Measurements from ENCODE around the gene LKAAEAR1.
A peak's percentile ranks its signal among the peaks of the same experiment; 100 is the strongest.

The LKAAEAR1 gene

GRCh38 chr20:64050261-64051032 is 33.8 kb downstream of the LKAAEAR1 start:
- Histone ChIP-seq H3K9me3 (ENCODE audit: control insufficient read depth in 1 of 2, low read length in 2 of 2) (no peaks in the 10 kb centered on the region), H3K27ac (ENCODE audit: low read depth, low read length) (peak overlapping the region; percentile 44), H3K9ac (ENCODE audit: low read depth in 1 of 2, low read length in 2 of 2) (no peak overlapping the region), H3K4me3 (ENCODE audit: low read depth in 1 of 2, low read length in 2 of 2) (no peak overlapping the region), H3K4me1 (ENCODE audit: control insufficient read depth in 1 of 2, insufficient read depth in 2 of 2, low read length in 2 of 2) (no peaks in the 10 kb centered on the region), H3K36me3 (ENCODE audit: control insufficient read depth in 1 of 2, insufficient read depth in 2 of 2, low read length in 2 of 2) (no peaks in the 10 kb centered on the region), H3K27me3 (ENCODE audit: control insufficient read depth in 1 of 2, insufficient read depth in 2 of 2, low read length in 2 of 2) (peaks cover 68 to 71% of the 10 kb centered on the region in 2 donors)

GRCh38 chr20:64049878-64050260 is 34.3 kb downstream of the LKAAEAR1 start:
- Histone ChIP-seq H3K27me3 (ENCODE audit: control insufficient read depth in 1 of 2, insufficient read depth in 2 of 2, low read length in 2 of 2) (peaks cover 66 to 72% of the 10 kb centered on the region in 2 donors), H3K4me1 (ENCODE audit: control insufficient read depth in 1 of 2, insufficient read depth in 2 of 2, low read length in 2 of 2) (no peaks in the 10 kb centered on the region), H3K27ac (ENCODE audit: low read depth, low read length) (no peak overlapping the region), H3K9ac (ENCODE audit: low read depth in 1 of 2, low read length in 2 of 2) (no peak overlapping the region), H3K9me3 (ENCODE audit: control insufficient read depth in 1 of 2, low read length in 2 of 2) (no peaks in the 10 kb centered on the region), H3K36me3 (ENCODE audit: control insufficient read depth in 1 of 2, insufficient read depth in 2 of 2, low read length in 2 of 2) (no peaks in the 10 kb centered on the region), H3K4me3 (ENCODE audit: low read depth in 1 of 2, low read length in 2 of 2) (no peak overlapping the region)

GRCh38 chr20:64049060-64049877 is 34.9 kb downstream of the LKAAEAR1 start, which contains the start of gene SOX18:
SOX18 (minus strand) TSS chr20:64049639; CDS start chr20:64049516, 123 bp downstream.
- Histone ChIP-seq H3K4me3 (ENCODE audit: low read depth in 1 of 2, low read length in 2 of 2) (no peak within 1 kb of the TSS), H3K27ac (ENCODE audit: low read depth, low read length) (peak within 1 kb of the TSS; percentile 44), H3K9ac (ENCODE audit: low read depth in 1 of 2, low read length in 2 of 2) (no peak within 1 kb of the TSS), H3K27me3 (ENCODE audit: control insufficient read depth in 1 of 2, insufficient read depth in 2 of 2, low read length in 2 of 2) (peaks cover 66 to 75% of the 10 kb centered on the region in 2 donors), H3K36me3 (ENCODE audit: control insufficient read depth in 1 of 2, insufficient read depth in 2 of 2, low read length in 2 of 2) (no peaks in the 10 kb centered on the region), H3K9me3 (ENCODE audit: control insufficient read depth in 1 of 2, low read length in 2 of 2) (no peaks in the 10 kb centered on the region), H3K4me1 (ENCODE audit: control insufficient read depth in 1 of 2, insufficient read depth in 2 of 2, low read length in 2 of 2) (no peaks in the 10 kb centered on the region)

- Histone ChIP-seq H3K27ac (ENCODE audit: low read depth, low read length) (no peak overlapping the region), H3K9ac (ENCODE audit: low read depth in 1 of 2, low read length in 2 of 2) (no peak overlapping the region), H3K27me3 (ENCODE audit: control insufficient read depth in 1 of 2, insufficient read depth in 2 of 2, low read length in 2 of 2) (peaks cover 61 to 76% of the 10 kb centered on the region in 2 donors), H3K9me3 (ENCODE audit: control insufficient read depth in 1 of 2, low read length in 2 of 2) (no peaks in the 10 kb centered on the region), H3K4me3 (ENCODE audit: low read depth in 1 of 2, low read length in 2 of 2) (no peak overlapping the region), H3K36me3 (ENCODE audit: control insufficient read depth in 1 of 2, insufficient read depth in 2 of 2, low read length in 2 of 2) (no peaks in the 10 kb centered on the region), H3K4me1 (ENCODE audit: control insufficient read depth in 1 of 2, insufficient read depth in 2 of 2, low read length in 2 of 2) (no peaks in the 10 kb centered on the region)
These were observed 35.7 kb downstream of the LKAAEAR1 start for GRCh38 chr20:64048402-64049044.

GRCh38 chr20:64047968-64048401 is 36.2 kb downstream of the LKAAEAR1 start:
- H3K9ac ChIP-seq (ENCODE audit: low read depth in 1 of 2, low read length in 2 of 2): no peak overlapping the region
- no peak overlapping the region for H3K27ac ChIP-seq (ENCODE audit: low read depth, low read length)
- H3K4me3 ChIP-seq (ENCODE audit: low read depth in 1 of 2, low read length in 2 of 2): no peak overlapping the region
- H3K4me1 ChIP-seq (ENCODE audit: control insufficient read depth in 1 of 2, insufficient read depth in 2 of 2, low read length in 2 of 2): no peaks in the 10 kb centered on the region
- peaks cover 57 to 76% of the 10 kb centered on the region in 2 donors for H3K27me3 ChIP-seq (ENCODE audit: control insufficient read depth in 1 of 2, insufficient read depth in 2 of 2, low read length in 2 of 2)
- no peaks in the 10 kb centered on the region for H3K9me3 ChIP-seq (ENCODE audit: control insufficient read depth in 1 of 2, low read length in 2 of 2)
- no peaks in the 10 kb centered on the region for H3K36me3 ChIP-seq (ENCODE audit: control insufficient read depth in 1 of 2, insufficient read depth in 2 of 2, low read length in 2 of 2)

- Histone ChIP-seq H3K9ac (ENCODE audit: low read depth in 1 of 2, low read length in 2 of 2) (no peak overlapping the region), H3K4me3 (ENCODE audit: low read depth in 1 of 2, low read length in 2 of 2) (no peak overlapping the region), H3K36me3 (ENCODE audit: control insufficient read depth in 1 of 2, insufficient read depth in 2 of 2, low read length in 2 of 2) (no peaks in the 10 kb centered on the region), H3K4me1 (ENCODE audit: control insufficient read depth in 1 of 2, insufficient read depth in 2 of 2, low read length in 2 of 2) (no peaks in the 10 kb centered on the region), H3K27me3 (ENCODE audit: control insufficient read depth in 1 of 2, insufficient read depth in 2 of 2, low read length in 2 of 2) (peaks cover 52 to 71% of the 10 kb centered on the region in 2 donors), H3K27ac (ENCODE audit: low read depth, low read length) (no peak overlapping the region), H3K9me3 (ENCODE audit: control insufficient read depth in 1 of 2, low read length in 2 of 2) (no peaks in the 10 kb centered on the region)
These were observed 37.2 kb downstream of the LKAAEAR1 start for GRCh38 chr20:64047046-64047389.

- no peak overlapping the region for H3K9ac ChIP-seq (ENCODE audit: low read depth in 1 of 2, low read length in 2 of 2)
- H3K4me1 ChIP-seq (ENCODE audit: control insufficient read depth in 1 of 2, insufficient read depth in 2 of 2, low read length in 2 of 2): no peaks in the 10 kb centered on the region
- H3K27me3 ChIP-seq (ENCODE audit: control insufficient read depth in 1 of 2, insufficient read depth in 2 of 2, low read length in 2 of 2): peaks cover 52 to 72% of the 10 kb centered on the region in 2 donors
- no peaks in the 10 kb centered on the region for H3K9me3 ChIP-seq (ENCODE audit: control insufficient read depth in 1 of 2, low read length in 2 of 2)
- no peaks in the 10 kb centered on the region for H3K36me3 ChIP-seq (ENCODE audit: control insufficient read depth in 1 of 2, insufficient read depth in 2 of 2, low read length in 2 of 2)
- no peak overlapping the region for H3K27ac ChIP-seq (ENCODE audit: low read depth, low read length)
- no peak overlapping the region for H3K4me3 ChIP-seq (ENCODE audit: low read depth in 1 of 2, low read length in 2 of 2)
These were observed 38.7 kb downstream of the LKAAEAR1 start for GRCh38 chr20:64045346-64046011.

- Histone ChIP-seq H3K36me3 (ENCODE audit: control insufficient read depth in 1 of 2, insufficient read depth in 2 of 2, low read length in 2 of 2) (no peaks in the 10 kb centered on the region), H3K4me1 (ENCODE audit: control insufficient read depth in 1 of 2, insufficient read depth in 2 of 2, low read length in 2 of 2) (peaks cover 0 to 1% of the 10 kb centered on the region in 2 donors), H3K27ac (ENCODE audit: low read depth, low read length) (no peak overlapping the region), H3K9ac (ENCODE audit: low read depth in 1 of 2, low read length in 2 of 2) (no peak overlapping the region), H3K9me3 (ENCODE audit: control insufficient read depth in 1 of 2, low read length in 2 of 2) (no peaks in the 10 kb centered on the region), H3K27me3 (ENCODE audit: control insufficient read depth in 1 of 2, insufficient read depth in 2 of 2, low read length in 2 of 2) (peaks cover 52 to 72% of the 10 kb centered on the region in 2 donors), H3K4me3 (ENCODE audit: low read depth in 1 of 2, low read length in 2 of 2) (no peak overlapping the region)
These were observed 39.5 kb downstream of the LKAAEAR1 start for GRCh38 chr20:64044484-64045247.

- peaks cover 3 to 7% of the 10 kb centered on the region in 2 donors for H3K4me1 ChIP-seq (ENCODE audit: control insufficient read depth in 1 of 2, insufficient read depth in 2 of 2, low read length in 2 of 2)
- H3K9me3 ChIP-seq (ENCODE audit: control insufficient read depth in 1 of 2, low read length in 2 of 2): no peaks in the 10 kb centered on the region
- H3K9ac ChIP-seq (ENCODE audit: low read depth in 1 of 2, low read length in 2 of 2): no peak overlapping the region
- H3K36me3 ChIP-seq (ENCODE audit: control insufficient read depth in 1 of 2, insufficient read depth in 2 of 2, low read length in 2 of 2): no peaks in the 10 kb centered on the region
- no peak overlapping the region for H3K4me3 ChIP-seq (ENCODE audit: low read depth in 1 of 2, low read length in 2 of 2)
- peaks cover 56 to 76% of the 10 kb centered on the region in 2 donors for H3K27me3 ChIP-seq (ENCODE audit: control insufficient read depth in 1 of 2, insufficient read depth in 2 of 2, low read length in 2 of 2)
- H3K27ac ChIP-seq (ENCODE audit: low read depth, low read length): no peak overlapping the region
These were observed 40.4 kb downstream of the LKAAEAR1 start for GRCh38 chr20:64043768-64044167.
